ENCODE measurements around the gene CLTCL1.
"Not testable (repeated sequence)": the region's sequence is repeated elsewhere in the genome, so short reads cannot be mapped to it uniquely, and the experiment has no call there.

DNA sequence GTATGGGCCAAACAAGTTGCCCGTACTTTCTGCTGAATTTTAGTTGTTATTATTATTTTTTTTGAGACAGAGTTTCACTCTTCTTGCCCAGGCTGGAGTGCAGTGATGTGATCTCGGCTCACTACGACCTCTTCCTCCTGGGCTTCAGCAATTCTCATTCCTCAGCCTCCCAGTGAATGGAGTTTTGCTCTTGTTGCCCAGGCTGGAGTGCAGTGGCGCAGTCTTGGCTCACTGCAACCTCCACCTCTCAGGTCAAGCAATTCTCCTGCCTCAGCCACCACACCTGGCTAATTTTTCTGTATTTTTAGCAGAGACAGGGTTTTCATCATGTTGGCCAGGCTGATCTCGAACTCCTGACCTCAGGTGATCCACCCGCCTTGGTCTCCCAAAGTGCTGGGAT lies 15.0 kb upstream of the CLTCL1 start:
- TF ChIP-seq, protein P1, sequence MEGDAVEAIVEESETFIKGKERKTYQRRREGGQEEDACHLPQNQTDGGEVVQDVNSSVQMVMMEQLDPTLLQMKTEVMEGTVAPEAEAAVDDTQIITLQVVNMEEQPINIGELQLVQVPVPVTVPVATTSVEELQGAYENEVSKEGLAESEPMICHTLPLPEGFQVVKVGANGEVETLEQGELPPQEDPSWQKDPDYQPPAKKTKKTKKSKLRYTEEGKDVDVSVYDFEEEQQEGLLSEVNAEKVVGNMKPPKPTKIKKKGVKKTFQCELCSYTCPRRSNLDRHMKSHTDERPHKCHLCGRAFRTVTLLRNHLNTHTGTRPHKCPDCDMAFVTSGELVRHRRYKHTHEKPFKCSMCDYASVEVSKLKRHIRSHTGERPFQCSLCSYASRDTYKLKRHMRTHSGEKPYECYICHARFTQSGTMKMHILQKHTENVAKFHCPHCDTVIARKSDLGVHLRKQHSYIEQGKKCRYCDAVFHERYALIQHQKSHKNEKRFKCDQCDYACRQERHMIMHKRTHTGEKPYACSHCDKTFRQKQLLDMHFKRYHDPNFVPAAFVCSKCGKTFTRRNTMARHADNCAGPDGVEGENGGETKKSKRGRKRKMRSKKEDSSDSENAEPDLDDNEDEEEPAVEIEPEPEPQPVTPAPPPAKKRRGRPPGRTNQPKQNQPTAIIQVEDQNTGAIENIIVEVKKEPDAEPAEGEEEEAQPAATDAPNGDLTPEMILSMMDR (IDR thresholded peaks at IDR 0.05; ENCODE audit: low read depth, low read length, missing input control) = not testable (repeated sequence)
- not testable (repeated sequence) for TF ChIP-seq HNF4A (conservative IDR thresholded peaks at IDR 0.05); TAF1 (conservative IDR thresholded peaks at IDR 0.05); RXRA (IDR thresholded peaks at IDR 0.05); YY1 (IDR thresholded peaks at IDR 0.05); RAD21 (IDR thresholded peaks at IDR 0.05); GABPA (IDR thresholded peaks at IDR 0.05 in 1 of 2, conservative IDR thresholded peaks at IDR 0.05 in 1 of 2); JUND (IDR thresholded peaks at IDR 0.05)
- TF ChIP-seq, protein P2, sequence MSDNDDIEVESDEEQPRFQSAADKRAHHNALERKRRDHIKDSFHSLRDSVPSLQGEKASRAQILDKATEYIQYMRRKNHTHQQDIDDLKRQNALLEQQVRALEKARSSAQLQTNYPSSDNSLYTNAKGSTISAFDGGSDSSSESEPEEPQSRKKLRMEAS (IDR thresholded peaks at IDR 0.05) = not testable (repeated sequence)

All from liver (tissue), 3 donors.